ENCODE measurements around the gene PPP4R4.
"Not testable (repeated sequence)": the region's sequence is repeated elsewhere in the genome, so short reads cannot be mapped to it uniquely, and the experiment has no call there.

The PPP4R4 gene

DNA sequence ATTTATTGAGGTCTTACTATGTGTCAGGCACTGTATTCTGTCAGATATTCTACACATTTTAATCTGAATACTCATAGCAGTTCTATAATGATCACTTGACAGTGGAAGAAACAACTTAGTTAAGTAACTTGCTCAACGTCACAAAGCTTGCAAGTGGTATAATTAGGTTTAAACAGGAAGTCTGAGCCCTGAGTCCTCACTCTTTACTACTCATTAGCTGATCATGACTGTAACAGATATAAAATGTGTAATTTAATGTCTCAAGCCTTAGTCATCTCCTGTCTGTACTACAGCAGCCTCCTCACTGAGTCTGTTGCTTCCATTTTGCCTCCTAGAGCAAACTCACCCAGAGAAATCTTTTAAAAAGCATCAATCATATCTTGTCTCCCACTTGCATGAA is 38.9 kb downstream of the PPP4R4 start:
- H3K9me3 ChIP-seq (ENCODE audit: insufficient read depth, low read length), result no peaks in the 10 kb centered on the region
- TF ChIP-seq YY1 (IDR thresholded peaks at IDR 0.05; ENCODE audit: insufficient read depth, insufficient read length), result no peak
- TF ChIP-seq ZNF274 (IDR thresholded peaks at IDR 0.05; ENCODE audit: low read depth, low read length), result no peak
- TF ChIP-seq SUZ12 (IDR thresholded peaks at IDR 0.05; ENCODE audit: extremely low read depth, insufficient read depth, insufficient read length), result no peak
- no peak for DNase-seq (ENCODE audit: low read depth, low spot score)

GRCh38 chr14:94213741-94214140 is 39.6 kb downstream of the PPP4R4 start:
- H3K9ac ChIP-seq (ENCODE audit: insufficient read length, low read depth), result no peak overlapping the region
- H3K4me1 ChIP-seq (ENCODE audit: insufficient read depth, insufficient read length), result no peaks in the 10 kb centered on the region
- no peaks in the 10 kb centered on the region for H3K27me3 ChIP-seq (ENCODE audit: insufficient read depth, insufficient read length)
- TF ChIP-seq YY1 (IDR thresholded peaks at IDR 0.05; ENCODE audit: insufficient read depth, insufficient read length), result no peak
- TF ChIP-seq SUZ12 (IDR thresholded peaks at IDR 0.05; ENCODE audit: extremely low read depth, insufficient read depth, insufficient read length), result no peak
- no peak for TF ChIP-seq ZNF274 (IDR thresholded peaks at IDR 0.05; ENCODE audit: low read depth, low read length)
- no peak overlapping the region for H3K4me3 ChIP-seq (ENCODE audit: insufficient read length, low read depth)
- no peak for DNase-seq (ENCODE audit: low read depth, low spot score)
- no peaks in the 10 kb centered on the region for H3K9me3 ChIP-seq (ENCODE audit: insufficient read depth, low read length)
- H3K36me3 ChIP-seq (ENCODE audit: insufficient read depth, insufficient read length, low read length), result no peaks in the 10 kb centered on the region

More for the DNA sequence above, 38.9 kb downstream of the PPP4R4 start:
- Histone ChIP-seq H3K4me1 (ENCODE audit: insufficient read depth, insufficient read length) (no peaks in the 10 kb centered on the region), H3K9ac (ENCODE audit: insufficient read length, low read depth) (no peak overlapping the region), H3K4me3 (ENCODE audit: insufficient read length, low read depth) (no peak overlapping the region), H3K27me3 (ENCODE audit: insufficient read depth, insufficient read length) (no peaks in the 10 kb centered on the region), H3K36me3 (ENCODE audit: insufficient read depth, insufficient read length, low read length) (no peaks in the 10 kb centered on the region)

GRCh38 chr14:94217116-94217515 is 43.0 kb downstream of the PPP4R4 start:
- H3K27me3 ChIP-seq (ENCODE audit: insufficient read depth, insufficient read length), result no peaks in the 10 kb centered on the region
- no peak overlapping the region for H3K9ac ChIP-seq (ENCODE audit: insufficient read length, low read depth)
- H3K9me3 ChIP-seq (ENCODE audit: insufficient read depth, low read length), result no peaks in the 10 kb centered on the region
- no peak for TF ChIP-seq SUZ12 (IDR thresholded peaks at IDR 0.05; ENCODE audit: extremely low read depth, insufficient read depth, insufficient read length)
- no peak for TF ChIP-seq YY1 (IDR thresholded peaks at IDR 0.05; ENCODE audit: insufficient read depth, insufficient read length)
- no peak for TF ChIP-seq ZNF274 (IDR thresholded peaks at IDR 0.05; ENCODE audit: low read depth, low read length)
- DNase-seq (ENCODE audit: low read depth, low spot score), result peak; percentile 2
- no peak overlapping the region for H3K4me3 ChIP-seq (ENCODE audit: insufficient read length, low read depth)
- H3K36me3 ChIP-seq (ENCODE audit: insufficient read depth, insufficient read length, low read length), result no peaks in the 10 kb centered on the region
- no peaks in the 10 kb centered on the region for H3K4me1 ChIP-seq (ENCODE audit: insufficient read depth, insufficient read length)

DNA sequence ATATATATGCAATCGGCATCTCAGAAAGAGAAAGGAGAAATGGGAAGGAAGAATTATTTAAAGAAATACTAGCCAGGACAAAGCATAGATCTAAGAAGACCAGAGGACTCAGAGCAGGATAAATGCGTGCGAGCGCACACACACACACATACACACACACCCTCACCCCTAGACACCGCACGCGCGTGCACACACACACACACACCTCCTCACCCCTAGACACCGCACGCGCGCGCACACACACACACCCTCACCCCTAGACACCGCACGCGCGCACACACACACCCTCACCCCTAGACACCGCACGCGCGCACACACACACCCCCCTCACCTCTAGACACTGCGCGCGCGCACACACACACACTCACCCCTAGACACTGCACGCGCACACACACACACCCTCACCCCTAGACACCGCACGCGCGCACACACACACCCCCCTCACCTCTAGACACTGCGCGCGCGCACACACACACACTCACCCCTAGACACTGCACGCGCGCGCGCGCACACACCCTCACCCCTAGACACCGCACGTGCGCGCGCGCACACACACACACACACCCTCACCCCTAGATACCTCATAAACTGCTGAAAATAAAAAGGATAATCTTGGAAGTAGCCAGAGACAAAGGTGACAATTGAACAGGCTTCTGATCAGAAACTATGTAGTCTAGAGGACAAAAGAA is 44.2 kb downstream of the PPP4R4 start:
- H3K36me3 ChIP-seq (ENCODE audit: insufficient read depth, insufficient read length, low read length); H3K4me3 ChIP-seq (ENCODE audit: insufficient read length, low read depth); H3K4me1 ChIP-seq (ENCODE audit: insufficient read depth, insufficient read length); H3K9me3 ChIP-seq (ENCODE audit: insufficient read depth, low read length); DNase-seq (ENCODE audit: low read depth, low spot score); H3K27me3 ChIP-seq (ENCODE audit: insufficient read depth, insufficient read length); H3K9ac ChIP-seq (ENCODE audit: insufficient read length, low read depth): not testable (repeated sequence)

GRCh38 chr14:94224040-94224439 is 49.9 kb downstream of the PPP4R4 start:
- no peak for TF ChIP-seq YY1 (IDR thresholded peaks at IDR 0.05; ENCODE audit: insufficient read depth, insufficient read length)
- no peak for TF ChIP-seq ZNF274 (IDR thresholded peaks at IDR 0.05; ENCODE audit: low read depth, low read length)
- TF ChIP-seq SUZ12 (IDR thresholded peaks at IDR 0.05; ENCODE audit: extremely low read depth, insufficient read depth, insufficient read length), result no peak
- H3K4me3 ChIP-seq (ENCODE audit: insufficient read length, low read depth), result no peak overlapping the region

GRCh38 chr14:94225460-94226378 is 51.6 kb downstream of the PPP4R4 start:
- TF ChIP-seq ZNF274 (IDR thresholded peaks at IDR 0.05; ENCODE audit: low read depth, low read length), result no peak
- Histone ChIP-seq H3K4me3 (ENCODE audit: insufficient read length, low read depth) (no peak overlapping the region), H3K36me3 (ENCODE audit: insufficient read depth, insufficient read length, low read length) (no peaks in the 10 kb centered on the region), H3K27me3 (ENCODE audit: insufficient read depth, insufficient read length) (no peaks in the 10 kb centered on the region), H3K9ac (ENCODE audit: insufficient read length, low read depth) (no peak overlapping the region), H3K9me3 (ENCODE audit: insufficient read depth, low read length) (no peaks in the 10 kb centered on the region), H3K4me1 (ENCODE audit: insufficient read depth, insufficient read length) (no peaks in the 10 kb centered on the region)
- no peak for DNase-seq (ENCODE audit: low read depth, low spot score)

More at GRCh38 chr14:94224040-94224439, 49.9 kb downstream of the PPP4R4 start:
- H3K27me3 ChIP-seq (ENCODE audit: insufficient read depth, insufficient read length), result no peaks in the 10 kb centered on the region
- no peak overlapping the region for H3K9ac ChIP-seq (ENCODE audit: insufficient read length, low read depth)
- no peaks in the 10 kb centered on the region for H3K9me3 ChIP-seq (ENCODE audit: insufficient read depth, low read length)
- H3K4me1 ChIP-seq (ENCODE audit: insufficient read depth, insufficient read length), result no peaks in the 10 kb centered on the region
- no peaks in the 10 kb centered on the region for H3K36me3 ChIP-seq (ENCODE audit: insufficient read depth, insufficient read length, low read length)
- no peak for DNase-seq (ENCODE audit: low read depth, low spot score)

DNA sequence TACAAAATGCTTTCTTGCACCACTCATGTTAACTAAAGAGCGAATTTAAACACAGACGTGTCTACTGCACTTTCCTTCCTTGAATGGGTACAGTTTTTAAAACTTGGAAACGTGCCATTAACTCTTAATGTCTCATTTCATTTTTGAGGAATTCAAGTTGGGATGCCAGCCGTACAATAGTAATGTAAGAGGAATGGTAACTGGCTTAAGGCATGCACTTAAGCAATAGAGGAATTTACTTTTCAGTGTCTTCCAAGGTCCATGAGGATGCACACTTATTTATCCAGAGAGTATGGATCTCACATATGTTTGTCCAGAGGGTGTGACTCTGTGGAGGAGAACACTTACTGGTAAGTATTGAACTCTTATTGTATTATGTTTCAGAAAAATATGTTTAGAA is 52.9 kb downstream of the PPP4R4 start:
- Histone ChIP-seq H3K4me3 (ENCODE audit: insufficient read length, low read depth) (no peak overlapping the region), H3K9ac (ENCODE audit: insufficient read length, low read depth) (no peak overlapping the region), H3K27me3 (ENCODE audit: insufficient read depth, insufficient read length) (no peaks in the 10 kb centered on the region), H3K36me3 (ENCODE audit: insufficient read depth, insufficient read length, low read length) (no peaks in the 10 kb centered on the region), H3K4me1 (ENCODE audit: insufficient read depth, insufficient read length) (no peaks in the 10 kb centered on the region), H3K9me3 (ENCODE audit: insufficient read depth, low read length) (no peaks in the 10 kb centered on the region)
- no peak for TF ChIP-seq ZNF274 (IDR thresholded peaks at IDR 0.05; ENCODE audit: low read depth, low read length)
- no peak for TF ChIP-seq YY1 (IDR thresholded peaks at IDR 0.05; ENCODE audit: insufficient read depth, insufficient read length)
- no peak for TF ChIP-seq SUZ12 (IDR thresholded peaks at IDR 0.05; ENCODE audit: extremely low read depth, insufficient read depth, insufficient read length)
- DNase-seq (ENCODE audit: low read depth, low spot score), result no peak
